GM18858 (cell line): Measurements from ENCODE around the gene ZNF674.

ENCODE experiments used
- ATAC-seq: cut with Tn5 transposase; IDR thresholded peaks from one replicate; pipeline ENCODE4 v1.9.1; 2021; ENCODE audit not compliant: unreplicated experiment

The ZNF674 gene

GRCh38 chrX:46545111-46546005 is at the start of gene ZNF674:
Gene ZNF674, minus strand, starts transcription at chrX:46545421. Its CDS starts 3,334 bp downstream, at chrX:46542087.
- peak; percentile 59 for ATAC-seq

GRCh38 chrX:46589977-46590723 is 44.9 kb upstream of the ZNF674 start:
- ATAC-seq: no peak

GRCh38 chrX:46588263-46588662 is 43.0 kb upstream of the ZNF674 start:
- ATAC-seq: no peak

- no peak for ATAC-seq
Observed at GRCh38 chrX:46587753-46588171, 42.5 kb upstream of the ZNF674 start.

- no peak for ATAC-seq
Observed at GRCh38 chrX:46587158-46587557, 41.9 kb upstream of the ZNF674 start.

- ATAC-seq: no peak
Observed at GRCh38 chrX:46584736-46585135, 39.5 kb upstream of the ZNF674 start.

- ATAC-seq: no peak
Observed at GRCh38 chrX:46582966-46583365, 37.7 kb upstream of the ZNF674 start.

- ATAC-seq: no peak
Observed at GRCh38 chrX:46582325-46582724, 37.1 kb upstream of the ZNF674 start.

- no peak for ATAC-seq
Observed at GRCh38 chrX:46580613-46581012, 35.4 kb upstream of the ZNF674 start.

- ATAC-seq: no peak
Observed at GRCh38 chrX:46579250-46579649, 34.0 kb upstream of the ZNF674 start.

GRCh38 chrX:46577221-46578005 is 32.2 kb upstream of the ZNF674 start:
- ATAC-seq: no peak

- no peak for ATAC-seq
Observed at GRCh38 chrX:46576458-46576857, 31.2 kb upstream of the ZNF674 start.

- ATAC-seq: no peak
Observed at GRCh38 chrX:46575991-46576392, 30.8 kb upstream of the ZNF674 start.

- no peak for ATAC-seq
Observed at GRCh38 chrX:46575586-46575985, 30.4 kb upstream of the ZNF674 start.

GRCh38 chrX:46574774-46575381 is 29.7 kb upstream of the ZNF674 start:
- ATAC-seq: no peak

- no peak for ATAC-seq
Observed at GRCh38 chrX:46573892-46574773, 28.9 kb upstream of the ZNF674 start.

GRCh38 chrX:46573331-46573891 is 28.2 kb upstream of the ZNF674 start, which contains the start of gene CHST7:
Gene CHST7, plus strand, starts transcription at chrX:46573765. Its CDS starts 167 bp downstream, at chrX:46573932.
- ATAC-seq: peak; percentile 24

- peak; percentile 42 for ATAC-seq
Observed at GRCh38 chrX:46572340-46572936, 27.2 kb upstream of the ZNF674 start.
